Keratinocyte (primary cell): ENCODE data around the gene RRP9. TPM values are rescaled to one million over a fixed set of nuclear protein-coding genes. Genes with fewer than 3 reads are reported as not detected.

Experiments
- DNase-seq: peaks from one replicate; pipeline ENCODE4 v3.0.0-alpha.2; 2011; ENCODE audit warnings: low read depth, missing footprints, low spot score
- FAIRE-seq: peaks from 2 replicates; lab custom pipeline; 2011; peaks lifted over from hg19 to GRCh38; lab: Jason Lieb, UNC
- H2AFZ ChIP-seq: 2 replicates; pipeline ENCODE4 v1.6.0; 2012; ENCODE audit warnings: low read length, control low read depth, inconsistent platforms; ENCODE audit not compliant: control insufficient read depth
- H3K27ac ChIP-seq: 2 replicates; pipeline ENCODE4 v1.5.1; 2011; ENCODE audit warnings: low read length; ENCODE audit not compliant: control insufficient read depth, insufficient read depth
- H3K27me3 ChIP-seq: 3 replicates; pipeline ENCODE4 v1.6.0; 2011; ENCODE audit warnings: low read length; ENCODE audit not compliant: control insufficient read depth, insufficient read depth; ENCODE audit errors: extremely low read depth
- H3K36me3 ChIP-seq, 2 experiments: 2 replicates in 1 of 2; 3 replicates in 1 of 2; pipeline ENCODE4 v1.5.1; 2011; ENCODE audit warnings: low read length in 2 of 2, mild to moderate bottlenecking in 1 of 2; ENCODE audit not compliant: control insufficient read depth in 2 of 2, insufficient read depth in 2 of 2; ENCODE audit errors: extremely low read depth in 1 of 2
- H3K4me1 ChIP-seq: 3 replicates; pipeline ENCODE4 v1.5.1; 2011; ENCODE audit warnings: low read length; ENCODE audit not compliant: control insufficient read depth, insufficient read depth; ENCODE audit errors: extremely low read depth
- H3K4me2 ChIP-seq: 3 replicates; pipeline ENCODE4 v1.6.0; 2011; ENCODE audit warnings: low read depth, low read length; ENCODE audit not compliant: control insufficient read depth, insufficient read depth; ENCODE audit errors: extremely low read depth
- H3K4me3 ChIP-seq, 3 experiments: fragments of 200-600 bp in 1 of 3; sonication (generic) in 1 of 3; 2 replicates in 2 of 3; 3 replicates in 1 of 3; pipeline ENCODE4 v1.5.1; 2011 to 2016; ENCODE audit warnings: low read length in 3 of 3, mild to moderate bottlenecking in 3 of 3, control low read depth in 2 of 3, inconsistent platforms in 1 of 3, low read depth in 1 of 3, mixed read lengths in 1 of 3, mixed run types in 1 of 3, moderate library complexity in 1 of 3; ENCODE audit not compliant: control insufficient read depth in 2 of 3, insufficient read depth in 2 of 3; ENCODE audit errors: extremely low read depth in 1 of 3
- H3K79me2 ChIP-seq: 2 replicates; pipeline ENCODE4 v1.6.0; 2012; ENCODE audit warnings: low read length; ENCODE audit not compliant: control insufficient read depth, insufficient read depth
- H3K9ac ChIP-seq: 3 replicates; pipeline ENCODE4 v1.6.0; 2011; ENCODE audit warnings: low read length; ENCODE audit not compliant: control insufficient read depth, insufficient read depth; ENCODE audit errors: extremely low read depth
- H3K9me1 ChIP-seq: 3 replicates; pipeline ENCODE4 v1.6.0; 2011; ENCODE audit warnings: low read length; ENCODE audit not compliant: control insufficient read depth, insufficient read depth; ENCODE audit errors: extremely low read depth
- H3K9me3 ChIP-seq: 2 replicates; pipeline ENCODE4 v1.5.1; 2012; ENCODE audit warnings: low read depth, low read length; ENCODE audit not compliant: control insufficient read depth
- H4K20me1 ChIP-seq: 3 replicates; pipeline ENCODE4 v1.6.0; 2011; ENCODE audit warnings: low read length; ENCODE audit not compliant: control insufficient read depth, insufficient read depth; ENCODE audit errors: extremely low read depth
- EZH2 ChIP-seq: IDR thresholded peaks from one replicate; pipeline ENCODE4 v1.6.1; 2012; ENCODE audit warnings: inconsistent platforms, mild to moderate bottlenecking, low read length, moderate library complexity
- dilution Hi-C: fragments of 300-500 bp; cut with MboI; formaldehyde crosslinking; loops from one replicate; pipeline ENCODE4 v1.7.0; 2020; ENCODE audit warnings: low sequenced_read_pairs; ENCODE audit not compliant: extremely low pct_ligation_motif_present
- polyA plus RNA-seq, 5 experiments: library from polyadenylated mRNA; depleted of rRNA in 3 of 5; stranded (reverse) in 3 of 5; stranded (forward) in 1 of 5; unstranded in 1 of 5; fragments of >200 nt; gene quantifications; 1 replicate in 1 of 5; 2 replicates in 3 of 5; 3 replicates in 1 of 5; pipeline versions ENCODE4 v1.2.1 to v1.2.3, GENCODE V29; 2011 to 2012; ENCODE audit warnings: missing spikeins in 2 of 5, low read depth in 1 of 5, low replicate concordance in 1 of 5
- TF ChIP-seq, protein P1 (sequence below), 3 experiments: IDR thresholded peaks in 1 of 3; conservative IDR thresholded peaks in 1 of 3; optimal IDR thresholded peaks in 1 of 3; 2 replicates in 2 of 3; 3 replicates in 1 of 3; pipeline versions ENCODE3 to v1.5.1; 2011; ENCODE audit warnings: low read length in 3 of 3, mild to moderate bottlenecking in 3 of 3, moderate library complexity in 2 of 3, control low read depth in 1 of 3, inconsistent platforms in 1 of 3; ENCODE audit not compliant: insufficient read depth in 2 of 3; ENCODE audit errors: extremely low read depth in 1 of 3

The RRP9 gene
- polyA plus RNA-seq, 1 donor (not counting 4 experiments of a cell fraction or from before 2014, with no cell fraction given), result 21.8 TPM

DNA sequence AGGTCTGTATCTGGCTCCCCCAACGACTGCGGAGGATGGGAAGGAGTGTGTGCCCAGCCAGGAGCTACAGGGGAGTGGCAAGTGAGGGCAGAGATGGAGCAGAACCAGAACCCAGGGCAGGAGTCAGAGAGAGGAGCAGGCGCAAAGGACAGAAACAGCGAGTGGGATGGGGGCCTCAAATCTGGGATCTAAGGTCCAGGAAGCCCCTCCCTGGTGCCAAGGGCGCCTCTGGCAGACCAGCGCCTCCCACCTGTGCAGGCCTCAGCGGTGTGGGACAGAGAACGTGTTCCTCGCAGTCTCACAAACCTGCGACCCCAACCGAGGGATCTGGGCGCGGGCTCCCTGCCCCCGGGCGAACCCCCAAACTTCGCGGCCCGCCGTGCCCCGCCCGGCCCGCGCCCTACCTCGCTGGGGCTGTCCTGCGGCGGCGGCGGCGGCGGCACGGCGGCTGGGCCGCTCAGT, 25.2 kb upstream of the RRP9 start:
- TF ChIP-seq, protein P1, sequence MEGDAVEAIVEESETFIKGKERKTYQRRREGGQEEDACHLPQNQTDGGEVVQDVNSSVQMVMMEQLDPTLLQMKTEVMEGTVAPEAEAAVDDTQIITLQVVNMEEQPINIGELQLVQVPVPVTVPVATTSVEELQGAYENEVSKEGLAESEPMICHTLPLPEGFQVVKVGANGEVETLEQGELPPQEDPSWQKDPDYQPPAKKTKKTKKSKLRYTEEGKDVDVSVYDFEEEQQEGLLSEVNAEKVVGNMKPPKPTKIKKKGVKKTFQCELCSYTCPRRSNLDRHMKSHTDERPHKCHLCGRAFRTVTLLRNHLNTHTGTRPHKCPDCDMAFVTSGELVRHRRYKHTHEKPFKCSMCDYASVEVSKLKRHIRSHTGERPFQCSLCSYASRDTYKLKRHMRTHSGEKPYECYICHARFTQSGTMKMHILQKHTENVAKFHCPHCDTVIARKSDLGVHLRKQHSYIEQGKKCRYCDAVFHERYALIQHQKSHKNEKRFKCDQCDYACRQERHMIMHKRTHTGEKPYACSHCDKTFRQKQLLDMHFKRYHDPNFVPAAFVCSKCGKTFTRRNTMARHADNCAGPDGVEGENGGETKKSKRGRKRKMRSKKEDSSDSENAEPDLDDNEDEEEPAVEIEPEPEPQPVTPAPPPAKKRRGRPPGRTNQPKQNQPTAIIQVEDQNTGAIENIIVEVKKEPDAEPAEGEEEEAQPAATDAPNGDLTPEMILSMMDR (optimal IDR thresholded peaks at IDR 0.05 in 1 of 3, IDR thresholded peaks at IDR 0.05 in 1 of 3, conservative IDR thresholded peaks at IDR 0.05 in 1 of 3; ENCODE audit: extremely low read depth in 1 of 3, insufficient read depth in 2 of 3, low read length in 3 of 3), result no peak
- no peak for TF ChIP-seq EZH2
- peak overlapping the region; percentile 44 to 69 (median 67) for H3K4me3 ChIP-seq
- DNase-seq, result no peak
- H3K9ac ChIP-seq, result peak overlapping the region; percentile 65
- dilution Hi-C loops, result no loop called here
- H3K9me1 ChIP-seq, result no peaks in the 10 kb centered on the region
- H3K4me2 ChIP-seq, result peak overlapping the region; percentile 89
- H3K9me3 ChIP-seq, result no peaks in the 10 kb centered on the region
- peaks cover 0 to 1% of the 10 kb centered on the region in 2 experiments for H3K36me3 ChIP-seq
- H4K20me1 ChIP-seq, result no peaks in the 10 kb centered on the region
- no peak for FAIRE-seq
- H3K79me2 ChIP-seq, result no peaks in the 10 kb centered on the region
- peaks cover 18% of the 10 kb centered on the region for H3K4me1 ChIP-seq
- H3K27ac ChIP-seq, result no peak overlapping the region
- no peaks in the 10 kb centered on the region for H3K27me3 ChIP-seq
- H2AFZ ChIP-seq, result peak overlapping the region; percentile 62

DNA sequence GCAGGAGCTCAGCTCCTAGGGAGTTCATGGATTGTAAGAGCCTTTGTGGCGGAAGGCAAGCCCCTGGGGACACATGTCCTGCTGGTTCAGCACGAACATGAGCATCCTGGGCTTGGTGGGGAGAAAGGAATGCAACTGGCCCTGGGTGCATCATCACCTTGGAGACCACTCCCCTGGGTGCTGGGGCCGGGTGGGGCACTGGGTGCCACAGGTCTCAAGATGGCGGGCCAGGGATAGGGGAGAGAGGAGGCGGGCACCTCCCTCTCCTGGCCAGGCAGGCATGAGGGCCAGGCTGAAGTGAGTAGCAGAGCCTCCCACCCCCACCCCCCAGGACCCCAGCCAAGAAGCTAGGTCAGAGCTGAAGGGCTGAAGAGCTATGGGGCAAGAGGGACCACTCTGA, 24.8 kb upstream of the RRP9 start:
- dilution Hi-C loops, result no loop called here
- Histone ChIP-seq H3K4me1 (peaks cover 16% of the 10 kb centered on the region), H3K27ac (no peak overlapping the region)

More for the DNA sequence above, 24.8 kb upstream of the RRP9 start:
- Histone ChIP-seq H3K4me2 (peak overlapping the region; percentile 89), H2AFZ (no peak overlapping the region), H4K20me1 (no peaks in the 10 kb centered on the region), H3K9me3 (no peaks in the 10 kb centered on the region), H3K9me1 (no peaks in the 10 kb centered on the region), H3K79me2 (no peaks in the 10 kb centered on the region), H3K36me3 (peaks cover 0 to 4% of the 10 kb centered on the region in 2 experiments), H3K9ac (no peak overlapping the region), H3K27me3 (no peaks in the 10 kb centered on the region), H3K4me3 (peak overlapping the region in 2 of 3 experiments; percentile 44 to 67)
- FAIRE-seq (no peak), DNase-seq (no peak)
- TF ChIP-seq EZH2, result no peak
- TF ChIP-seq, protein P1 (optimal IDR thresholded peaks at IDR 0.05 in 1 of 3, IDR thresholded peaks at IDR 0.05 in 1 of 3, conservative IDR thresholded peaks at IDR 0.05 in 1 of 3; ENCODE audit: extremely low read depth in 1 of 3, insufficient read depth in 2 of 3, low read length in 3 of 3), result no peak
